GM12873 (cell line): ENCODE results near the gene NOM1.

Experiments
- CTCF ChIP-seq: IDR thresholded peaks from 2 replicates; pipeline ENCODE4 v1.5.1; 2012; ENCODE audit warnings: low read depth, mild to moderate bottlenecking, moderate library complexity, low read length, control low read depth; ENCODE audit not compliant: insufficient read depth; ENCODE audit errors: missing control alignments

NOM1 gene

GRCh38 chr7:157021071-157021870 lies 71.8 kb downstream of the NOM1 start:
- TF ChIP-seq CTCF = no peak

- TF ChIP-seq CTCF = no peak
Observed at GRCh38 chr7:157021871-157022680, 72.6 kb downstream of the NOM1 start.
